DMS153 treated with DMSO at 0.1 percent for 48 hours (cell line): ENCODE data around the gene KRT80.
A peak's percentile ranks its signal among the peaks of the same experiment; 100 is the strongest.

Experiments used
- DNase-seq: peaks from one replicate; lab custom pipeline; 2025; ENCODE audit not compliant: unreplicated experiment; lab: John Stamatoyannopoulos, UW

The KRT80 gene

GRCh38 chr12:52156757-52157565, 34.9 kb downstream of the KRT80 start:
- DNase-seq: peak; percentile 55

GRCh38 chr12:52156311-52156710, 35.5 kb downstream of the KRT80 start:
- no peak for DNase-seq

- peak; percentile 28 for DNase-seq
Measured at GRCh38 chr12:52155048-52155868, 36.6 kb downstream of the KRT80 start.

- DNase-seq: no peak
Measured at GRCh38 chr12:52152905-52153317, 38.9 kb downstream of the KRT80 start.

GRCh38 chr12:52151837-52152783, 39.7 kb downstream of the KRT80 start:
- DNase-seq: no peak

GRCh38 chr12:52151153-52151836, 40.5 kb downstream of the KRT80 start:
- no peak for DNase-seq

GRCh38 chr12:52149651-52150241, 42.1 kb downstream of the KRT80 start:
- no peak for DNase-seq

GRCh38 chr12:52149182-52149641, 42.6 kb downstream of the KRT80 start:
- no peak for DNase-seq

- no peak for DNase-seq
Measured at GRCh38 chr12:52148464-52149181, 43.2 kb downstream of the KRT80 start.

- no peak for DNase-seq
Measured at GRCh38 chr12:52147964-52148463, 43.8 kb downstream of the KRT80 start.

GRCh38 chr12:52147367-52147963, 44.3 kb downstream of the KRT80 start:
- DNase-seq: no peak

GRCh38 chr12:52146822-52147366, 44.9 kb downstream of the KRT80 start:
- DNase-seq: no peak

GRCh38 chr12:52146089-52146821, 45.6 kb downstream of the KRT80 start:
- DNase-seq: no peak

GRCh38 chr12:52145228-52146088, 46.4 kb downstream of the KRT80 start:
- DNase-seq: no peak

GRCh38 chr12:52144512-52145227, 47.1 kb downstream of the KRT80 start:
- DNase-seq: no peak

GRCh38 chr12:52142431-52142830, 49.4 kb downstream of the KRT80 start:
- no peak for DNase-seq
